Lower lobe of right lung (tissue), 2 donors: ENCODE measurements around the gene TTLL1. TPM values are rescaled to one million over a fixed set of nuclear protein-coding genes. Genes with fewer than 3 reads are reported as not detected.

Experiments
- ATAC-seq, 2 donors: fragments of 200-7000 bp; cut with Tn5 transposase; one replicate each; pipeline ENCODE4 v1.9.1; 2020 to 2022; ENCODE audit warnings: mild to moderate bottlenecking in 2 of 2, moderate library complexity in 2 of 2
- DNase-seq: peaks from one replicate; pipeline ENCODE4 v3.0.0-alpha.2; 2020
- H3K27ac ChIP-seq: fragments of 200-600 bp; one replicate; pipeline ENCODE4 v1.8.0; 2022
- H3K27me3 ChIP-seq: fragments of 200-600 bp; one replicate; pipeline ENCODE4 v1.8.0; 2022; ENCODE audit warnings: low read depth
- H3K36me3 ChIP-seq: fragments of 200-600 bp; one replicate; pipeline ENCODE4 v1.8.0; 2022; ENCODE audit warnings: mild to moderate bottlenecking
- H3K4me1 ChIP-seq: fragments of 200-600 bp; one replicate; pipeline ENCODE4 v1.8.0; 2022
- H3K4me3 ChIP-seq: fragments of 200-600 bp; one replicate; pipeline ENCODE4 v1.8.0; 2022; ENCODE audit warnings: mild to moderate bottlenecking
- H3K9me3 ChIP-seq: fragments of 200-600 bp; one replicate; pipeline ENCODE4 v1.8.0; 2022
- intact Hi-C: fragments of 100-400 bp; cut with DNase I; formaldehyde crosslinking; loops from one replicate; pipeline ENCODE4 v1.11.0; 2022
- total RNA-seq: library from RNA; stranded (reverse); fragmentation: NEBNext Ultra II Directional; extraction: Animal tissue kit (Norgen Biotek cat#: 25700); gene quantifications from one replicate; pipeline ENCODE4 v1.2.1, GENCODE V29; 2021
- TF ChIP-seq, protein P1 (sequence below): fragments of 200-600 bp; IDR thresholded peaks from one replicate; pipeline ENCODE4 v1.8.0; 2022; ENCODE audit warnings: antibody characterized with exemption, mild to moderate bottlenecking
- donor health status: DM: no; HTN: yes; CAD: no; lungs with severe emphysema.

TTLL1 gene
- total RNA-seq, 1 donor from 2014 or later = 5.4 TPM

DNA sequence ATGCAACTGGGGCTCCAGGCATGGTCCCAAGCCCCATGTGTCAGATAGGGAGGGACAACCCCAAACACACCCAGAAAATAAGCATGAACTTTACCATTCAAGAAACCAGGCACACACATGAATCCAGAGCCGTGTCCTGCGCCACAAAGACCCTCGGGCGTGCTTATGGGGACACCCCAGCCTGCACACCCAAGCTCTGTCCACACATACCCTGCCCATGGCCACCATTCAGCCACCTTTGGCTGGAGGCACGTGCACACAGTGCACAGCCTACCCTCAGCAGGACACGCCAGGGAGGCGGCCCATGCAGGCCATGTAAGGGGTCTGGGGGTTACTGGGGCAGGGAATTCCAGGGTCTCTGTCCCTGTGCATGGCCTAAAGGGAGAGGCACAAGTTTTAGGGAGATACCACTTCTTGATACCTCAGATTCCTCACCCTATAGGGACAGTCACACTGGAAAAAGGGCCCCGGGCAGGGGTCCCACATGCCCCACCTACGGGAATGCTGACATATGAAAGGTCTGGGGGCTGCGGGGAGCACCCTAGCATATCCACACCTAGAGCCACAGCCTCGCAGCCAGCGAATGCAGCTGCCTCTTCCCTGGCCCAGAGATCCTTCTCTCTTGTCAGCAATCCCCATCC lies 94.8 kb downstream of the TTLL1 start:
- intact Hi-C loops = no loop called here
- Histone ChIP-seq H3K36me3 (no peaks in the 10 kb centered on the region), H3K27ac (peak overlapping the region; percentile 87), H3K27me3 (no peaks in the 10 kb centered on the region), H3K4me3 (peak overlapping the region; percentile 34), H3K4me1 (peaks cover 68% of the 10 kb centered on the region), H3K9me3 (no peaks in the 10 kb centered on the region)
- no peak for DNase-seq
- peak in 1 of 2 donors; percentile 5 for ATAC-seq
- TF ChIP-seq, protein P1, sequence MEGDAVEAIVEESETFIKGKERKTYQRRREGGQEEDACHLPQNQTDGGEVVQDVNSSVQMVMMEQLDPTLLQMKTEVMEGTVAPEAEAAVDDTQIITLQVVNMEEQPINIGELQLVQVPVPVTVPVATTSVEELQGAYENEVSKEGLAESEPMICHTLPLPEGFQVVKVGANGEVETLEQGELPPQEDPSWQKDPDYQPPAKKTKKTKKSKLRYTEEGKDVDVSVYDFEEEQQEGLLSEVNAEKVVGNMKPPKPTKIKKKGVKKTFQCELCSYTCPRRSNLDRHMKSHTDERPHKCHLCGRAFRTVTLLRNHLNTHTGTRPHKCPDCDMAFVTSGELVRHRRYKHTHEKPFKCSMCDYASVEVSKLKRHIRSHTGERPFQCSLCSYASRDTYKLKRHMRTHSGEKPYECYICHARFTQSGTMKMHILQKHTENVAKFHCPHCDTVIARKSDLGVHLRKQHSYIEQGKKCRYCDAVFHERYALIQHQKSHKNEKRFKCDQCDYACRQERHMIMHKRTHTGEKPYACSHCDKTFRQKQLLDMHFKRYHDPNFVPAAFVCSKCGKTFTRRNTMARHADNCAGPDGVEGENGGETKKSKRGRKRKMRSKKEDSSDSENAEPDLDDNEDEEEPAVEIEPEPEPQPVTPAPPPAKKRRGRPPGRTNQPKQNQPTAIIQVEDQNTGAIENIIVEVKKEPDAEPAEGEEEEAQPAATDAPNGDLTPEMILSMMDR = no peak

DNA sequence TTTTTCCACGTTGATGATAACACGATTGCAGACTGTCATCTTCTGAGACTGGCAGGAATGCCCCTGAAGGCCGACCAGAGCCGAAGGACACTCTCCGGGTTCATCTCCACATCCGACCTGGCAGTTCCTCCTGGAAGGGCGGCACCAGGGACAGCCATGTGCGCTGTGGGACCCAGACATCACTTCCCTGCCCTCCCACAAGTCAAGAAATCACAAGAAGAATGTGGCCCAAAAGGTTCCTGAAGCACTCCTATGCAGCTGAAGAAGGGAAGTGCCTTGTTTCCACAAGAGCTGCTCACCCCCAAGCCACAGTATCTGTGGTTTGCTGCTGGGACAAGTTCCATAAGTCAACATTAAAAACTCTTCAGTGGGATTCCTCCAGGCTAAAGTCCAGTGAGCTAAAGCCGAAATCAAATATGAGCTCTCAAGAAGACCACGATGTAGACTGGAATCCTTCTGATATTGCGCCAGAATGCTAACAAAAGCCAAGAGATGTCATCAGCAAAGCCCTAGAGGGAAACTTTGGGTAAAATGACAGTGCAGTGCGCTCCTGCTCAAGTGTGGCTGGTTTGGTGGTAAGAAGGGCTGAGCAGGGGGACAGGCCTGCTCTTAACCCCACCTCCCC lies 95.4 kb downstream of the TTLL1 start:
- intact Hi-C loops = no loop called here
- H3K4me3 ChIP-seq = peak overlapping the region; percentile 34
- TF ChIP-seq, protein P1 = no peak
- ATAC-seq (peak; percentile 15 to 46), DNase-seq (no peak)
- H3K9me3 ChIP-seq = no peaks in the 10 kb centered on the region
- H3K36me3 ChIP-seq = no peaks in the 10 kb centered on the region
- peaks cover 69% of the 10 kb centered on the region for H3K4me1 ChIP-seq
- peak overlapping the region; percentile 87 for H3K27ac ChIP-seq
- no peaks in the 10 kb centered on the region for H3K27me3 ChIP-seq

DNA sequence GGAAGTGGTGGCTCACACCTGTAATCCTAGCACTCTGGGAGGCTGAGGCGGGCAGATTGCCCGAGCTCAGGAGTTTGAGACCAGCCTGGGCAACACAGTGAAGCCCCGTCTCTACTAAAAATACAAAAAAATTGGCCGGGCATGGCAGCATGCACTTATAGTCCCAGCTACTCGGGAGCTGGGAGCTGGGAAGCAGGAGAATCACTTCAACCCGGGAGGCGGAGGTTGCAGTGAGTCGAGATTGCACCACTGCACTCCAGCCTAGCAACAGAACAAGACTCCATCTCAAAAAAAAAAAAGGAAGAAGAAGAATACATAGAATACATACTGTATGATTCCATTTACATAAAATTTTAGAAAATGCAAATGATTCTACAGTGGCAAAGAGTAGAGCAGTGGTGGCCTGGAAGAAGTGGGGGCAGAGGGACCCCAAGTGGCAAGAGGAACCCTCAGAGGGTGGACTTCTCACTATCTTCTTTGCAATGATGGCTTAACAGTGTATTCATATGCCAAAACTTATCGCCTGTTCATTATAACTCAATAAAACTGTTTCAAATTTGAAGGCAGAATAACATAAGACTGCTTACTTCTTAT lies 96.2 kb downstream of the TTLL1 start:
- no peak for ATAC-seq

DNA sequence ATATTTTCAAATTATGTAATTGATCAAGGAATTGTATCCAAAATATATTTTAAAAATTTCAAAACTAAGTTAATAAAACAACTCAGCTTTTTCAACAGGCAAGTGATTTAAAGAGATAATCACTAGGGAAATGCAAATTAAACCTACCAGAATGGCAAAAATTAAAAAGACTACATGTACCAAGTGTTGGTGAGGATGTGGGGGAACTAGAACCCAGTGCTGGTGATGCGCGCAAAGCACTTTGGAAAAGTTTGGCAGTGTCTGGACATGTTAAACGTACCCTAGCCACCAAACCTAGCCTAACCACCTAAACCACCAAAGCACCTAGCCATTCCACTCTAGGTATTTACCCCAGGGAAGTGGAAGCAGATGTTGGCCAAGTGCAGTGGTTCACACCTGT lies 97.1 kb downstream of the TTLL1 start:
- no peak for ATAC-seq
- Histone ChIP-seq H3K9me3 (no peaks in the 10 kb centered on the region), H3K27me3 (no peaks in the 10 kb centered on the region), H3K36me3 (no peaks in the 10 kb centered on the region), H3K4me3 (no peak overlapping the region), H3K4me1 (peaks cover 65% of the 10 kb centered on the region), H3K27ac (no peak overlapping the region)
- intact Hi-C loops = no loop called here
- DNase-seq = no peak
- TF ChIP-seq, protein P1 = no peak

More for the DNA sequence above, 96.2 kb downstream of the TTLL1 start:
- Histone ChIP-seq H3K9me3 (no peaks in the 10 kb centered on the region), H3K27me3 (no peaks in the 10 kb centered on the region), H3K4me3 (no peak overlapping the region), H3K36me3 (no peaks in the 10 kb centered on the region), H3K27ac (peak overlapping the region; percentile 87), H3K4me1 (peaks cover 74% of the 10 kb centered on the region)
- TF ChIP-seq, protein P1 = no peak
- intact Hi-C loops = no loop called here
- DNase-seq = no peak

DNA sequence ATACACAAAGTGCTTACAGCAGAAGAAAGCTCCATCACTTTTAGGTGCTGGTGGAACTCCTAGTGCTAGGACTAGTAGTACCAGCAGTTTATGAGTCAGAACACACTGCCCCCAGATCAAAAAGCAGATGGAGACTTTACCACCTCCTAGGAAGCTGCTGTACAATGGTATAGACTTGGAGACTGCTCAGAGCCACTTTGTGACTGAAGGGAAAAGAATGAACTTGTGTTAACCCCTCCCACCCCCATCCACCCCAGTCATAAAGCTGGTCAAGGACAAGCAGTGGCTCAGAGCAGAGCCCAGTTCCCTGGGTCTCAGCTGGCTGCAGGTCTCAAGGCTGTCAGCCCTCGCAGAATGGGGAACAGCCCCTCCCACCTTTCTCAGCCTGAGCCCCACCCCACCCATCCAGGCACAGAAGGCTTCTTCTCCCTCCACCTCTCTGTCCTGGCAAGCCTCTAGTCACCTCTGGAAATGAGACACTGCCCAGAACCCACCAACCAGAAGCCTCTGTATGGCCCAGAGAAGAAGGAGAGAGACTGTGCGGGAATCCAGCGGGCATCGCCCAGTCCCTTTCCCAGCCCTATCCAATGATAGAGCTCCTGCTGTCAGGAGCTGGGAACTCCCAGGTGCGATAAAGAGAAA lies 98.1 kb downstream of the TTLL1 start:
- no peaks in the 10 kb centered on the region for H3K27me3 ChIP-seq
- H3K4me1 ChIP-seq = peaks cover 60% of the 10 kb centered on the region
- no peak overlapping the region for H3K27ac ChIP-seq
- DNase-seq (no peak), ATAC-seq (peak in 1 of 2 donors; percentile 4)
- H3K9me3 ChIP-seq = no peaks in the 10 kb centered on the region
- TF ChIP-seq, protein P1 = no peak
- intact Hi-C loops = no loop called here
- no peak overlapping the region for H3K4me3 ChIP-seq
- no peaks in the 10 kb centered on the region for H3K36me3 ChIP-seq
